Neural progenitor cell (in vitro differentiated cells): ENCODE data around the gene CDC42BPG.

Source experiments
- CTCF ChIP-seq: fragments of 200-600 bp; sonication (generic); IDR thresholded peaks from 2 replicates; pipeline ENCODE4 v1.5.1; 2017; ENCODE audit warnings: antibody characterized with exemption, mild to moderate bottlenecking
- EZH2 ChIP-seq: fragments of 200-600 bp; sonication (generic); IDR thresholded peaks from 2 replicates; pipeline ENCODE4 v1.6.1; 2017; ENCODE audit warnings: antibody characterized with exemption, mild to moderate bottlenecking, moderate library complexity

GRCh38 chr11:64849598-64850356, 5.3 kb upstream of the CDC42BPG start:
- no peak for TF ChIP-seq CTCF
- TF ChIP-seq EZH2, result no peak
